DND-41 (cell line): ENCODE results near the gene LMF1.

ENCODE experiments used
- CTCF ChIP-seq: IDR thresholded peaks from 2 replicates; pipeline ENCODE4 v1.5.1; 2012; ENCODE audit warnings: borderline replicate concordance, low read length, moderate library complexity, mild to moderate bottlenecking; ENCODE audit not compliant: poor library complexity, severe bottlenecking; ENCODE audit errors: extremely low read depth
- EZH2 ChIP-seq: IDR thresholded peaks from 3 replicates; pipeline ENCODE4 v1.6.1; 2012; ENCODE audit warnings: borderline replicate concordance, low read depth, mild to moderate bottlenecking, moderate library complexity, low read length, inconsistent platforms; ENCODE audit not compliant: severe bottlenecking

- TF ChIP-seq EZH2 (no peak), CTCF (no peak)
Measured at GRCh38 chr16:931626-932500, 38.9 kb downstream of the LMF1 start.
